IMR-90 (cell line): ENCODE results near the gene GNAI3. TPM values are rescaled to one million over a fixed set of nuclear protein-coding genes. Genes with fewer than 3 reads are reported as not detected.

Source experiments
- ATAC-seq: fragments of 200-7000 bp; cut with Tn5 transposase; 2 replicates; pipeline ENCODE4 v1.9.1; 2020; ENCODE audit warnings: low read depth, mild to moderate bottlenecking, moderate library complexity
- BruUV-seq: library from RNA; stranded (reverse); fragments of 400-500 nt; replicated peaks from 2 replicates; lab custom pipeline; 2021; lab: Mats Ljungman, UMichigan
- CTCF ChIA-PET: fragments of 300-600 bp; formaldehyde crosslinking; extraction: SDS; loops from one replicate; lab custom pipeline; 2021; ENCODE audit warnings: antibody characterized with exemption; lab: Yijun Ruan, JAX
- POLR2A ChIA-PET: fragments of 300-600 bp; sonication (Branson Sonifier 250); formaldehyde crosslinking; loops from one replicate; lab custom pipeline; 2022; ENCODE audit warnings: antibody characterized with exemption; ENCODE audit not compliant: unreplicated experiment; lab: Charles Lee
- DNase-seq: peaks from one replicate; pipeline ENCODE4 v3.0.0; 2013
- H2AFZ ChIP-seq: replicated peaks from 2 replicates; pipeline ENCODE3; 2013; ENCODE audit warnings: low read length, mild to moderate bottlenecking; ENCODE audit not compliant: poor library complexity
- H2AK5ac ChIP-seq: 2 replicates; pipeline ENCODE4 v1.6.1; 2013; ENCODE audit warnings: low read depth, low read length, inconsistent platforms
- H2AK9ac ChIP-seq: replicated peaks from 2 replicates; pipeline ENCODE3; 2013; ENCODE audit warnings: mild to moderate bottlenecking, low read depth, low read length, moderate library complexity; ENCODE audit not compliant: poor library complexity
- H2BK120ac ChIP-seq: 2 replicates; pipeline ENCODE4 v1.6.1; 2013; ENCODE audit warnings: low read depth, low read length, inconsistent platforms
- H2BK15ac ChIP-seq: 3 replicates; pipeline ENCODE4 v1.6.1; 2013; ENCODE audit warnings: low read depth, low read length, inconsistent platforms
- H2BK20ac ChIP-seq: 2 replicates; pipeline ENCODE4 v1.6.1; 2013; ENCODE audit warnings: low read depth, mild to moderate bottlenecking, inconsistent platforms, low read length, moderate library complexity
- H2BK5ac ChIP-seq: 2 replicates; pipeline ENCODE4 v1.6.1; 2013; ENCODE audit warnings: mild to moderate bottlenecking, low read depth, low read length, inconsistent platforms; ENCODE audit not compliant: poor library complexity, severe bottlenecking
- H3K14ac ChIP-seq: replicated peaks from 2 replicates; pipeline ENCODE4 v1.6.1; 2013; ENCODE audit warnings: low read depth, low read length, inconsistent platforms
- H3K18ac ChIP-seq: 2 replicates; pipeline ENCODE4 v1.6.1; 2013; ENCODE audit warnings: low read depth, low read length, control low read depth
- H3K23ac ChIP-seq: 2 replicates; pipeline ENCODE4 v1.6.1; 2013; ENCODE audit warnings: low read depth, low read length, inconsistent platforms
- H3K27ac ChIP-seq: 2 replicates; pipeline ENCODE4 v1.5.1; 2013; ENCODE audit warnings: mild to moderate bottlenecking, control low read depth, low read length; ENCODE audit not compliant: insufficient read depth
- H3K27me3 ChIP-seq: 2 replicates; pipeline ENCODE4 v1.6.1; 2013; ENCODE audit warnings: low read length; ENCODE audit not compliant: control insufficient read depth, insufficient read depth
- H3K36me3 ChIP-seq: 2 replicates; pipeline ENCODE4 v1.6.1; 2013; ENCODE audit warnings: low read length, mixed read lengths; ENCODE audit not compliant: control insufficient read depth, insufficient read depth
- H3K4ac ChIP-seq: 2 replicates; pipeline ENCODE4 v1.6.1; 2013; ENCODE audit warnings: low read depth, low read length, inconsistent platforms
- H3K4me1 ChIP-seq: 2 replicates; pipeline ENCODE4 v1.6.1; 2013; ENCODE audit warnings: low read length, mixed read lengths; ENCODE audit not compliant: control insufficient read depth, insufficient read depth
- H3K4me2 ChIP-seq: 2 replicates; pipeline ENCODE4 v1.6.1; 2013; ENCODE audit warnings: low read depth, mild to moderate bottlenecking, control low read depth, low read length, moderate library complexity
- H3K4me3 ChIP-seq: 2 replicates; pipeline ENCODE4 v1.5.1; 2013; ENCODE audit warnings: low read depth, mild to moderate bottlenecking, control low read depth, low read length, moderate library complexity; ENCODE audit not compliant: insufficient read depth
- H3K56ac ChIP-seq: 2 replicates; pipeline ENCODE4 v1.6.1; 2013; ENCODE audit warnings: low read length, inconsistent platforms; ENCODE audit not compliant: insufficient read depth; ENCODE audit errors: extremely low read depth
- H3K79me1 ChIP-seq, 2 experiments: 2 replicates each; pipeline ENCODE4 v1.6.1; 2013; ENCODE audit warnings: low read length in 2 of 2, inconsistent platforms in 1 of 2, low read depth in 1 of 2
- H3K9ac ChIP-seq: 2 replicates; pipeline ENCODE4 v1.6.1; 2013; ENCODE audit warnings: low read depth, low read length, control low read depth
- H3K9me1 ChIP-seq: 2 replicates; pipeline ENCODE4 v1.6.1; 2013; ENCODE audit warnings: low read length, inconsistent platforms; ENCODE audit not compliant: insufficient read depth
- H3K9me3 ChIP-seq: 2 replicates; pipeline ENCODE4 v1.6.1; 2013; ENCODE audit warnings: low read length; ENCODE audit not compliant: control insufficient read depth, insufficient read depth
- H4K20me1 ChIP-seq: 2 replicates; pipeline ENCODE4 v1.6.1; 2013; ENCODE audit warnings: low read length, inconsistent platforms; ENCODE audit not compliant: insufficient read depth
- H4K5ac ChIP-seq: 2 replicates; pipeline ENCODE4 v1.6.1; 2013; ENCODE audit warnings: mild to moderate bottlenecking, low read depth, low read length, control low read depth
- H4K8ac ChIP-seq, 2 experiments: 2 replicates each; pipeline ENCODE4 v1.6.1; 2013; ENCODE audit warnings: low read depth in 2 of 2, low read length in 2 of 2, control low read depth in 1 of 2, inconsistent platforms in 1 of 2
- H4K91ac ChIP-seq: 2 replicates; pipeline ENCODE4 v1.6.1; 2013; ENCODE audit warnings: low read depth, low read length, inconsistent platforms; ENCODE audit not compliant: insufficient read depth
- BHLHE40 ChIP-seq: fragments of 150-350 bp; IDR thresholded peaks from 2 replicates; pipeline ENCODE4 v1.6.1; 2016; ENCODE audit warnings: mild to moderate bottlenecking, low read depth, low read length
- CHD1 ChIP-seq: IDR thresholded peaks from 2 replicates; pipeline ENCODE4 v1.6.1; 2012; ENCODE audit warnings: low read depth, low read length, improper control_type of control experiment
- FOS ChIP-seq: fragments of 150-350 bp; IDR thresholded peaks from 2 replicates; pipeline ENCODE4 v1.6.1; 2016; ENCODE audit warnings: low read depth, low read length
- MAFK ChIP-seq: IDR thresholded peaks from 2 replicates; pipeline ENCODE4 v1.6.1; 2012; ENCODE audit warnings: low read depth, low read length, improper control_type of control experiment
- MAZ ChIP-seq: IDR thresholded peaks from 2 replicates; pipeline ENCODE4 v1.6.1; 2012; ENCODE audit warnings: low read depth, mild to moderate bottlenecking, low read length, improper control_type of control experiment, moderate library complexity, borderline replicate concordance
- POLR2A ChIP-seq: IDR thresholded peaks from 2 replicates; pipeline ENCODE4 v1.6.1; 2012; ENCODE audit warnings: mild to moderate bottlenecking, low read depth, low read length
- RCOR1 ChIP-seq: IDR thresholded peaks from 2 replicates; pipeline ENCODE4 v1.6.1; 2012; ENCODE audit warnings: mild to moderate bottlenecking, low read length, improper control_type of control experiment; ENCODE audit not compliant: insufficient replicate concordance
- RFX5 ChIP-seq: IDR thresholded peaks from 2 replicates; pipeline ENCODE4 v1.8.0; 2012; ENCODE audit warnings: low read depth, mild to moderate bottlenecking, low read length, moderate library complexity
- SMC3 ChIP-seq: fragments of 150-350 bp; IDR thresholded peaks from 2 replicates; pipeline ENCODE4 v1.6.1; 2016; ENCODE audit warnings: low read depth, mild to moderate bottlenecking, antibody characterized with exemption, low read length, moderate library complexity
- WGBS, 2 experiments: methylation state at CpG; one replicate each; pipeline versions ENCODE4 v1.1.5 to v1.1.7; 2013; ENCODE audit warnings: missing lambda C conversion rate in 2 of 2; ENCODE audit not compliant: insufficient read length in 1 of 2; ENCODE audit errors: extremely low coverage in 2 of 2; 5-methylcytosine and 5-hydroxymethylcytosine counted together
- dilution Hi-C: fragments of 300-500 bp; cut with HindIII; formaldehyde crosslinking; loops from one replicate; pipeline ENCODE4 v1.14.3; 2018; ENCODE audit warnings: low sequenced_read_pairs; ENCODE audit not compliant: unreplicated experiment
- in situ Hi-C: fragments of 300-500 bp; cut with MboI; formaldehyde crosslinking; loops from 3 replicates; pipeline ENCODE4 v1.14.3; 2019; ENCODE audit warnings: low sequenced_read_pairs, inconsistent platforms, mixed read lengths
- intact Hi-C: fragments of 100-400 bp; cut with micrococcal nuclease; formaldehyde crosslinking; loops from 2 replicates; pipeline ENCODE4 v1.10.0; 2022
- polyA plus RNA-seq, 3 experiments: library from polyadenylated mRNA; depleted of rRNA; stranded (reverse); fragments of >200 nt; gene quantifications; 2 replicates each; pipeline ENCODE4 v1.2.3, GENCODE V29; 2012; ENCODE audit warnings: low replicate concordance in 1 of 3
- total RNA-seq: library from RNA; depleted of rRNA; stranded (reverse); fragments of >200 nt; gene quantifications from 2 replicates; pipeline ENCODE4 v1.2.3, GENCODE V29; 2012

Gene GNAI3
- total and polyA plus RNA-seq, 2 of the 4 experiments (the other 2 are of a cell fraction) = 5.9 to 14.9 TPM

- Histone ChIP-seq H2BK120ac (no peak overlapping the region), H3K4me2 (no peak overlapping the region), H4K5ac (no peak overlapping the region), H3K27ac (no peak overlapping the region), H3K36me3 (no peaks in the 10 kb centered on the region), H2BK5ac (no peak overlapping the region), H3K9me1 (peaks cover 13% of the 10 kb centered on the region), H3K4ac (no peak overlapping the region), H3K14ac (no peak overlapping the region), H3K4me3 (no peak overlapping the region), H3K4me1 (peaks cover 7% of the 10 kb centered on the region), H3K9me3 (no peaks in the 10 kb centered on the region), H2AK5ac (no peak overlapping the region), H4K8ac (no peak overlapping the region), H3K18ac (no peak overlapping the region), H2AFZ (no peak overlapping the region), H3K23ac (no peak overlapping the region), H2BK15ac (no peak overlapping the region), H2BK20ac (no peak overlapping the region), H4K20me1 (peaks cover 86% of the 10 kb centered on the region), H3K27me3 (no peaks in the 10 kb centered on the region), H3K56ac (no peak overlapping the region), H3K9ac (no peak overlapping the region), H3K79me1 (peaks cover 0 to 67% of the 10 kb centered on the region in 2 experiments; a peak in 3 of 4 replicates), H4K91ac (no peak overlapping the region), H2AK9ac (no peak overlapping the region)
- dilution Hi-C loops = no loop called here
- intact Hi-C loops = loop anchor here (5.0 kb wide), 1 partner anchor 33 kb away; no protein-coding TSS in a partner anchor
- TF ChIP-seq MAZ (no peak), RFX5 (no peak), BHLHE40 (no peak), POLR2A (no peak), CHD1 (no peak), FOS (no peak), MAFK (no peak), RCOR1 (no peak), SMC3 (no peak)
- DNase-seq (no peak), ATAC-seq (no peak)
- in situ Hi-C loops = no loop called here
- CTCF ChIA-PET = interaction anchor here (0.7 kb wide), 1 partner anchor 386 kb away, joined by 4 read pairs; no protein-coding TSS in a partner anchor
- 100% methylated on average over 4 of the region's 7 CpGs; no CpG with 5 or more reads in 1 of the 2 experiments for WGBS, 2 experiments
- POLR2A ChIA-PET = no interaction called here
- no TSS peak for BruUV-seq
These were observed 15.9 kb downstream of the GNAI3 start for GRCh38 chr1:109564194-109564878.
